GM10248 (cell line): ENCODE measurements around the gene CTNNA3.

Experiments used
- CTCF ChIA-PET: fragments of 300-600 bp; sonication (Branson Sonifier 250); formaldehyde crosslinking; extraction: SDS; loops from one replicate; lab custom pipeline; 2021; ENCODE audit warnings: antibody characterized with exemption; lab: Yijun Ruan, JAX
- POLR2A ChIA-PET: fragments of 350-650 bp; sonication (Branson Sonifier 250); formaldehyde crosslinking; extraction: SDS; loops from one replicate; lab custom pipeline; 2020; ENCODE audit warnings: antibody characterized with exemption; lab: Yijun Ruan, JAX
- DNase-seq: peaks from one replicate; pipeline ENCODE4 v3.0.0; 2012; ENCODE audit errors: extremely low spot score
- CTCF ChIP-seq: IDR thresholded peaks from 2 replicates; pipeline ENCODE4 v1.5.1; 2012; ENCODE audit warnings: mild to moderate bottlenecking, low read depth; ENCODE audit errors: extremely low read depth, missing control alignments, control extremely low read depth

CTNNA3 gene

GRCh38 chr10:66637273-66638036, 1058.5 kb downstream of the CTNNA3 start:
- ChIA-PET POLR2A (no interaction called here), CTCF (no interaction called here)
- DNase-seq = no peak
- no peak for TF ChIP-seq CTCF

- CTCF ChIA-PET = interaction anchor here (0.9 kb wide), 1 partner anchor 27 kb away, joined by 3 read pairs; no protein-coding TSS in a partner anchor
- no peak for DNase-seq
- POLR2A ChIA-PET = no interaction called here
- no peak for TF ChIP-seq CTCF
These were observed 1066.0 kb downstream of the CTNNA3 start for GRCh38 chr10:66629996-66630395.

- POLR2A ChIA-PET = no interaction called here
- no peak for DNase-seq
- CTCF ChIA-PET = no interaction called here
- TF ChIP-seq CTCF = no peak
These were observed 1068.8 kb downstream of the CTNNA3 start for GRCh38 chr10:66627156-66627555.

GRCh38 chr10:66625709-66626590, 1070.0 kb downstream of the CTNNA3 start:
- ChIA-PET CTCF (no interaction called here), POLR2A (no interaction called here)
- no peak for TF ChIP-seq CTCF
- no peak for DNase-seq

GRCh38 chr10:66622050-66622449, 1073.9 kb downstream of the CTNNA3 start:
- no peak for TF ChIP-seq CTCF
- ChIA-PET CTCF (no interaction called here), POLR2A (no interaction called here)
- no peak for DNase-seq

- TF ChIP-seq CTCF = no peak
- ChIA-PET POLR2A (no interaction called here), CTCF (interaction anchor here (1.1 kb wide), 1 partner anchor 11 kb away, joined by 3 read pairs; no protein-coding TSS in a partner anchor)
- DNase-seq = no peak
These were observed 1091.8 kb downstream of the CTNNA3 start for GRCh38 chr10:66604195-66604594.
